ENCODE results near the gene VENTX. TPM values are rescaled to one million over a fixed set of nuclear protein-coding genes. Genes with fewer than 3 reads are reported as not detected.

Gene VENTX
- total and polyA plus RNA-seq, 2 experiments from 2014 or later: not detected

DNA sequence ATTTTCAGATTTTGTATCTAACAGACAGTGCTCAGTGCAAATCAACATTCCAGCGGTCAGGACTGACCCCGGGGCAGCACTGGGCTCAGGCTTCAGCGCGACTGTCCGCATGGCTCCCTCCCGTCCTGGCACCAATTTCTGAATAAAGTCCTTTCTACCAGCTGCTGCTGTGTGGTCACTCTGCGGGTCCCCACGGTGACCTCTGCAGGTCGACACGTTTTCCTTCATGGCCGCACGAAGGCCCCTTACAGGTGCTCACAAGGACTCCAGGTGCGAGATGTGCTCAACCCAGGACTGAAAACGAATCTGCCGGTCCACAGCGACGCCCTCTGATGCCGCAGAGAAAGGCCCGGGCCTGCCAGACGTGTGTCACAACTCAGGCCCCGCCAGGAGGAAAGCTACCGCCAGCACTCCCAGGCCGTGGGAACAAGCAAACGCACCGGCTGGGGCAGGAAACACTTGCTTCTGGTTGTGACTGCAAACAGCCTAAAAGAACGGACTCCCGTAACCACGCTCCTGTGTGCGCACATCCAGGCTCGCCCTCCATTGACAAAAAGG lies 11.3 kb upstream of the VENTX start:
- H3K4me1 ChIP-seq (ENCODE audit: low read depth): no peaks in the 10 kb centered on the region
- H3K4me3 ChIP-seq: no peak overlapping the region
- no peak for DNase-seq (ENCODE audit: low read depth in 1 of 2, low spot score in 1 of 2)
- peaks cover 46% of the 10 kb centered on the region for H3K27me3 ChIP-seq
- TF ChIP-seq CTCF (IDR thresholded peaks at IDR 0.05; ENCODE audit: low read depth, low read length): no peak
- H3K9me3 ChIP-seq (ENCODE audit: low read depth): no peaks in the 10 kb centered on the region
- no peak overlapping the region for H3K27ac ChIP-seq
- H3K36me3 ChIP-seq: no peaks in the 10 kb centered on the region

GRCh38 chr10:133227256-133227655 lies 10.4 kb upstream of the VENTX start:
- H3K27ac ChIP-seq: no peak overlapping the region
- no peaks in the 10 kb centered on the region for H3K36me3 ChIP-seq
- no peak for DNase-seq (ENCODE audit: low read depth in 1 of 2, low spot score in 1 of 2)
- TF ChIP-seq CTCF (IDR thresholded peaks at IDR 0.05; ENCODE audit: low read depth, low read length): no peak
- no peak overlapping the region for H3K4me3 ChIP-seq
- no peaks in the 10 kb centered on the region for H3K4me1 ChIP-seq (ENCODE audit: low read depth)
- peaks cover 56% of the 10 kb centered on the region for H3K27me3 ChIP-seq
- no peaks in the 10 kb centered on the region for H3K9me3 ChIP-seq (ENCODE audit: low read depth)

DNA sequence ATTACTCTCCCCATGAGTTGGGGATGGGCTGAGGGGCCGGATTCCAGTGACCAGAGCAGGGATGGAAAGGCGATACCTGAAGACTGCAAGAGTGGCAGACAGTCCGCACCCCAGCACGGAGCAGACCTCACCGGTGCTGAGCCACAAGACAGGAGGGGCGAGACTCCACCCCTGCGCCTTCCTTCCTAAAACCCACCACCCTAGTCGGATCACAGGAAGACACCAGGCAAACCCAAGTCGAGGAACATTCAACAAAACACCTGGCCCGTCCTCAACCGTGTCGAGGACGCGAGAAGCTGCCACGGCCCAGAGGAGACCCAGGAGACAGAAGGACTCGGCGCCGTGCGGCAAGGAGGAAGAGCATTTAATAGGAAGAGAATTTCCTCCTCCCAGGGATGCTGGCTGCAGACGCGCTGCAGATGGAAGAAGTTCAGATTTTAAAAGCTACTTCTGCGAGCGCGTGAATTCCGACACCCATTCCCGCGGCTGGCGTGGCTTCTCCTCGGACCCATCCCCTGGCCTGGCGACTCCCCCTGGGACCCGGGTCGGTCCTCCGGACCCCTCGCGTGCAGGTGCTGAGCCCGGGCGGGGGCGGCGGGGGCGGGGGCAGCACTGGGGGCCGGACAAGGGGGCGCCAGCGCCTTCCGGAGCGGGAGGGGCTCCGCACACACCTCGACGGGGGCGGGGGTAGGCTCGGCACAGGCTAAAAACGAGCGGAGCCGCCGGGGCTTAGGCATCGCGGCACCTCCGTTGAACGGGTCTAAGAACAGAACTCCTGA lies 8.2 kb upstream of the VENTX start:
- DNase-seq (ENCODE audit: low read depth in 1 of 2, low spot score in 1 of 2): no peak
- no peak for TF ChIP-seq CTCF (IDR thresholded peaks at IDR 0.05; ENCODE audit: low read depth, low read length)
- Histone ChIP-seq H3K27ac (no peak overlapping the region), H3K4me1 (ENCODE audit: low read depth) (no peaks in the 10 kb centered on the region), H3K4me3 (peak overlapping the region; percentile 12), H3K9me3 (ENCODE audit: low read depth) (no peaks in the 10 kb centered on the region), H3K27me3 (peaks cover 78% of the 10 kb centered on the region), H3K36me3 (no peaks in the 10 kb centered on the region)

- peaks cover 83% of the 10 kb centered on the region for H3K27me3 ChIP-seq
- no peaks in the 10 kb centered on the region for H3K9me3 ChIP-seq (ENCODE audit: low read depth)
- TF ChIP-seq CTCF (IDR thresholded peaks at IDR 0.05; ENCODE audit: low read depth, low read length): no peak
- no peaks in the 10 kb centered on the region for H3K36me3 ChIP-seq
- H3K4me1 ChIP-seq (ENCODE audit: low read depth): no peaks in the 10 kb centered on the region
- no peak within 1 kb of the TSS for H3K27ac ChIP-seq
- no peak for DNase-seq (ENCODE audit: low read depth in 1 of 2, low spot score in 1 of 2)
- peak within 1 kb of the TSS; percentile 25 for H3K4me3 ChIP-seq
Measured at GRCh38 chr10:133230044-133230361, 7.7 kb upstream of the VENTX start, which contains the start of gene UTF1. Gene UTF1 (plus strand): TSS chr10:133230217. CDS start chr10:133230289, 72 bp downstream.

DNA sequence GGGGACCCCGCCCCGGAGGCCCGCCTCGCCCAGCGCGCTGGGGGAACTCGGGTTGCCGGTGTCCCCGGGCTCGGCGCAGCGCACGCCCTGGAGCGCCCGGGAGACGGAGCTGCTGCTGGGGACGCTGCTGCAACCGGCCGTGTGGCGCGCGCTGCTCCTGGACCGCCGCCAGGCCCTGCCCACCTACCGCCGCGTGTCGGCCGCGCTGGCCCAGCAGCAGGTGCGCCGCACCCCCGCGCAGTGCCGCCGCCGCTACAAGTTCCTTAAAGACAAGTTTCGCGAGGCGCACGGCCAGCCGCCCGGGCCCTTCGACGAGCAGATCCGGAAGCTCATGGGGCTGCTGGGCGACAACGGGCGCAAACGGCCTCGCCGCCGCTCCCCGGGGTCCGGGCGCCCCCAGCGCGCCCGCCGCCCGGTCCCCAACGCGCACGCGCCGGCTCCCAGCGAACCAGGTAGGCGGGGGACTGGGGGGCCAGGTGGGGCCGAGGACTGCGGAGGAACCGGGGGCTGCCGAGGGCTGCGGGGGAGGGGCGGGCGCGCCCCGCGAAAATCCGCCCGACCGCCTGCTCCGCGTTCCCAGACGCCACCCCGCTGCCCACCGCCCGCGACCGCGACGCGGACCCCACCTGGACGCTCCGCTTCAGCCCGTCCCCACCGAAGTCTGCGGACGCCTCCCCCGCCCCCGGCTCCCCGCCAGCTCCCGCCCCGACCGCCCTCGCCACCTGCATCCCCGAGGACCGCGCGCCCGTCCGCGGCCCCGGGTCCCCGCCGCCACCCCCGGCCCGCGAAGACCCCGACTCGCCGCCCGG lies 7.1 kb upstream of the VENTX start:
- no peak for TF ChIP-seq CTCF (IDR thresholded peaks at IDR 0.05; ENCODE audit: low read depth, low read length)
- Histone ChIP-seq H3K27me3 (peaks cover 89% of the 10 kb centered on the region), H3K4me3 (peak overlapping the region; percentile 25)

More for the DNA sequence above, 7.1 kb upstream of the VENTX start:
- peak in 1 of 2 donors; percentile 52 for DNase-seq (ENCODE audit: low read depth in 1 of 2, low spot score in 1 of 2)
- H3K9me3 ChIP-seq (ENCODE audit: low read depth): no peaks in the 10 kb centered on the region
- H3K36me3 ChIP-seq: no peaks in the 10 kb centered on the region
- H3K27ac ChIP-seq: no peak overlapping the region
- H3K4me1 ChIP-seq (ENCODE audit: low read depth): no peaks in the 10 kb centered on the region

Data from cardiac muscle cell (in vitro differentiated cells and primary cell).